Heart right ventricle (tissue), 16 donors: ENCODE data around the gene CYTH1. TPM values are rescaled to one million over a fixed set of nuclear protein-coding genes. Genes with fewer than 3 reads are reported as not detected.

Source experiments
- ATAC-seq, 8 donors: fragments of 200-7000 bp; cut with Tn5 transposase; one replicate each; pipeline ENCODE4 v1.9.1; 2020; ENCODE audit warnings: mild to moderate bottlenecking in 8 of 8, moderate library complexity in 8 of 8, moderate number of reproducible peaks in 1 of 8
- DNase-seq, 2 donors: peaks; one replicate each; pipeline ENCODE4 v3.0.0-alpha.2; 2020
- H3K27ac ChIP-seq, 10 donors: fragments of 200-600 bp; sonication (generic) in 2 of 10; one replicate each; pipeline versions ENCODE4 v1.5.0 to v1.8.0; 2020 to 2022; ENCODE audit warnings: mild to moderate bottlenecking in 3 of 10
- H3K27me3 ChIP-seq, 7 donors: fragments of 200-600 bp; one replicate each; pipeline ENCODE4 v1.8.0; 2021 to 2022; ENCODE audit warnings: mild to moderate bottlenecking in 2 of 7
- H3K36me3 ChIP-seq, 9 donors: fragments of 200-600 bp; sonication (generic) in 1 of 9; one replicate each; pipeline versions ENCODE4 v1.5.0 to v1.8.0; 2020 to 2022; ENCODE audit warnings: mild to moderate bottlenecking in 2 of 9
- H3K4me1 ChIP-seq, 9 donors: fragments of 200-600 bp; sonication (generic) in 1 of 9; one replicate each; pipeline versions ENCODE4 v1.5.0 to v1.8.0; 2020 to 2022; ENCODE audit warnings: mild to moderate bottlenecking in 4 of 9
- H3K4me3 ChIP-seq, 10 donors: fragments of 200-600 bp; sonication (generic) in 2 of 10; one replicate each; pipeline versions ENCODE4 v1.5.0 to v1.8.0; 2020 to 2022; ENCODE audit warnings: mild to moderate bottlenecking in 7 of 10, moderate library complexity in 2 of 10
- H3K9me3 ChIP-seq, 11 donors: fragments of 200-600 bp in 10 of 11; sonication (generic) in 2 of 11; one replicate each; pipeline versions ENCODE4 v1.5.0 to v1.8.0; 2013 to 2022; ENCODE audit warnings: mild to moderate bottlenecking in 2 of 11, control low read depth in 1 of 11, moderate library complexity in 1 of 11
- WGBS, 2 donors: extraction: QIAGEN DNeasy Blood & Tissue Kit; methylation state at CpG; one replicate each; pipeline ENCODE4 v1.1.7; 2013; ENCODE audit warnings: inconsistent platforms in 1 of 2; 5-methylcytosine and 5-hydroxymethylcytosine counted together
- intact Hi-C, 10 donors: fragments of 100-400 bp; cut with DNase I; formaldehyde crosslinking; loops; one replicate each; pipeline versions ENCODE4 v1.11.1 to v1.14.2; 2022
- polyA plus RNA-seq, 2 donors: library from polyadenylated mRNA; stranded (reverse); fragments of 200-250 nt; gene quantifications; one replicate each; pipeline ENCODE4 v1.2.3, GENCODE V29; 2013
- total RNA-seq, 10 donors: library from RNA; stranded (reverse); fragmentation: NEBNext Ultra II Directional in 3 of 10; extraction: Animal tissue kit (Norgen Biotek cat#: 25700) in 3 of 10; gene quantifications; one replicate each; pipeline versions ENCODE4 v1.2.1 to v1.2.4, GENCODE V29; 2021 to 2023
- TF ChIP-seq, protein P1 (sequence below), 9 donors: fragments of 200-600 bp; sonication (generic) in 2 of 9; IDR thresholded peaks; one replicate each; pipeline versions ENCODE4 v1.5.0 to v1.8.0; 2021 to 2022; ENCODE audit warnings: antibody characterized with exemption in 9 of 9, mild to moderate bottlenecking in 5 of 9, moderate library complexity in 1 of 9
- donor health status: Arrhythmogenic right ventricular cardiomyopathy.
- donor health status: ischemic (EF 13 %, LVEDD 7.1; RV severe dilation, severe dysfunction).
- donor health status: healthy with polysubstance abuse.
- donor health status: DM: no; HTN: yes; CAD: no.
- donor health status: DM: no; HTN: no; CAD: no.
- donor health status: ischemic (EF 25% LVEDD 6.9; RV normal size, moderate dysfunction).
- donor health status: ischemic (EF 25% LVEDD 5.7; RV mildly dilated, moderate dysfunction).
- donor health status: healthy.
- donor health status: DM: yes; HTN: yes; CAD: no.
- donor health status: Ischemic cardiomyopathy.
- donor health status: ischemic (EF 35%, LVEDD 5.7; RV mildly dilated, moderate dysfunction).
- donor health status: nonischemic (EF 11% LVEDD 7.7; RV severe dilation, severe dysfunction).
- donor health status: DM: yes; HTN: yes; CAD: no.
- donor health status: PGD.
- donor health status: ischemic (EF 29% LVEDD 5.4; RV normal size, mild dysfunction).
- donor health status: nonischemic (EF 23%, LVEDD 6.1; RV moderate dilation, normal function).

CYTH1 gene
- total and polyA plus RNA-seq, 12 donors: 22.3 to 46.9 (median 32.5) TPM

DNA sequence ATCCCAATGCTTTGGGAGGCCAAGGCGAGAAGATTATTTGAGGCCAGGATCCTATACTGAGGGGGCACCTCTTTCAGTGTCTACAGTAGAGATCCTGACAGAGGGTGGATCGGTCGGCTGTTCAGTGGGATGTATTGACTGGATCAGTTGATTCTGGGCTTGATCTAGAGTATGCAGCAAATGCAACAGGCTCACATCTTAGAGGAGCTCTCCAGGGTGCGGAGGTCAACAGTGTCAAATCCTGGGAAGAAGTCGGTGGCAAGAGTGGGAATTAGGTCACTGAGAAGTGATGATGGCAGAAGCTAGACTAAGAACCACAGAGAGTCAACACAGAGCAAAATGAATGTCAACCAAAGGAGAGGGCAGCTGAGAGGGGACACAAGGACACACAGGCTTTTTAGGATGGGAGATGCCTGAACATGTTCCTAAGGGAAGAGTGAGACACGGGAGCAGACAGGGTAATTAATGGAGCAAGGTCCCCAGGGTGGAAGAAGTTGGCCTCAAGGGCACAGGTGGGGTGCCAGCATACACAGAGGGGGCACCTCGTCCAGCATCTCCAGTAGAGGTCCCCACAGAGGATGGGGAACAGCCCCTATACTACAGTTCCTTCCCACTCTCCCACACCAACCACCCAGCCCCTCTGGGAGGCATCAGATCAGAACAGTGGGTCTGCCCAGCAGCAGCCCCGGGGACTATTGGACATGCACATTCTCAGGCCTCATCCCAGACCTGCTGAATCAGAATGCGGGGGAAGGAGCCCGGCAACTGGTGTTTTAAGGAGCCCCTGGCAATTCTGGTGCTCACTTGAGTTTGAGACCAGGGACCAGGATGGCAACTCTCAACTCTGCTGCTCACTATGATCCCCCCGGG, 10.0 kb upstream of the CYTH1 start:
- 77 to 81% methylated on average over 11 of the region's 11 CpGs for WGBS, 2 donors
- TF ChIP-seq, protein P1, sequence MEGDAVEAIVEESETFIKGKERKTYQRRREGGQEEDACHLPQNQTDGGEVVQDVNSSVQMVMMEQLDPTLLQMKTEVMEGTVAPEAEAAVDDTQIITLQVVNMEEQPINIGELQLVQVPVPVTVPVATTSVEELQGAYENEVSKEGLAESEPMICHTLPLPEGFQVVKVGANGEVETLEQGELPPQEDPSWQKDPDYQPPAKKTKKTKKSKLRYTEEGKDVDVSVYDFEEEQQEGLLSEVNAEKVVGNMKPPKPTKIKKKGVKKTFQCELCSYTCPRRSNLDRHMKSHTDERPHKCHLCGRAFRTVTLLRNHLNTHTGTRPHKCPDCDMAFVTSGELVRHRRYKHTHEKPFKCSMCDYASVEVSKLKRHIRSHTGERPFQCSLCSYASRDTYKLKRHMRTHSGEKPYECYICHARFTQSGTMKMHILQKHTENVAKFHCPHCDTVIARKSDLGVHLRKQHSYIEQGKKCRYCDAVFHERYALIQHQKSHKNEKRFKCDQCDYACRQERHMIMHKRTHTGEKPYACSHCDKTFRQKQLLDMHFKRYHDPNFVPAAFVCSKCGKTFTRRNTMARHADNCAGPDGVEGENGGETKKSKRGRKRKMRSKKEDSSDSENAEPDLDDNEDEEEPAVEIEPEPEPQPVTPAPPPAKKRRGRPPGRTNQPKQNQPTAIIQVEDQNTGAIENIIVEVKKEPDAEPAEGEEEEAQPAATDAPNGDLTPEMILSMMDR (IDR thresholded peaks at IDR 0.05): no peak
- Histone ChIP-seq H3K4me3 (no peak overlapping the region), H3K9me3 (no peaks in the 10 kb centered on the region), H3K27ac (peak overlapping the region in 5 of 10 donors; percentile 14 to 73 (median 46)), H3K4me1 (peaks cover 3 to 73% (median 46%) of the 10 kb centered on the region in 9 donors), H3K36me3 (peaks cover 0 to 44% (median 8%) of the 10 kb centered on the region in 9 donors), H3K27me3 (no peaks in the 10 kb centered on the region)
- no peak for ATAC-seq
- intact Hi-C loops: loop anchor here in 1 of 10 donors (10.0 kb wide), 1 partner anchor 297 kb away; no protein-coding TSS in a partner anchor
- no peak for DNase-seq

GRCh38 chr17:78790552-78790951, 8.5 kb upstream of the CYTH1 start:
- DNase-seq (no peak), ATAC-seq (no peak)
- Histone ChIP-seq H3K27ac (peak overlapping the region in 4 of 10 donors; percentile 1 to 73 (median 46)), H3K9me3 (no peaks in the 10 kb centered on the region), H3K27me3 (no peaks in the 10 kb centered on the region), H3K36me3 (peaks cover 0 to 29% (median 5%) of the 10 kb centered on the region in 9 donors), H3K4me1 (peaks cover 0 to 59% (median 34%) of the 10 kb centered on the region in 9 donors), H3K4me3 (no peak overlapping the region)
- 96 to 97% methylated on average over 4 of the region's 4 CpGs for WGBS, 2 donors
- TF ChIP-seq, protein P1 (IDR thresholded peaks at IDR 0.05): no peak
- intact Hi-C loops: loop anchor here in 1 of 10 donors (10.0 kb wide), 1 partner anchor 296 kb away; no protein-coding TSS in a partner anchor

- H3K27me3 ChIP-seq: no peaks in the 10 kb centered on the region
- peak; percentile 23 to 63 (median 52) for ATAC-seq
- peak overlapping the region in 9 of 10 donors; percentile 1 to 73 (median 35) for H3K27ac ChIP-seq
- peak; percentile 67 to 85 for DNase-seq
- H3K4me1 ChIP-seq: peaks cover 0 to 53% (median 34%) of the 10 kb centered on the region in 9 donors
- TF ChIP-seq, protein P1 (IDR thresholded peaks at IDR 0.05): no peak
- 57 to 58% methylated on average over 14 of the region's 14 CpGs for WGBS, 2 donors
- no peak overlapping the region for H3K4me3 ChIP-seq
- no peaks in the 10 kb centered on the region for H3K9me3 ChIP-seq
- intact Hi-C loops: loop anchor here in 1 of 10 donors (10.0 kb wide), 1 partner anchor 295 kb away; no protein-coding TSS in a partner anchor
- peaks cover 0 to 21% (median 0%) of the 10 kb centered on the region in 9 donors for H3K36me3 ChIP-seq
These were observed 7.6 kb upstream of the CYTH1 start for GRCh38 chr17:78789663-78790181.

DNA sequence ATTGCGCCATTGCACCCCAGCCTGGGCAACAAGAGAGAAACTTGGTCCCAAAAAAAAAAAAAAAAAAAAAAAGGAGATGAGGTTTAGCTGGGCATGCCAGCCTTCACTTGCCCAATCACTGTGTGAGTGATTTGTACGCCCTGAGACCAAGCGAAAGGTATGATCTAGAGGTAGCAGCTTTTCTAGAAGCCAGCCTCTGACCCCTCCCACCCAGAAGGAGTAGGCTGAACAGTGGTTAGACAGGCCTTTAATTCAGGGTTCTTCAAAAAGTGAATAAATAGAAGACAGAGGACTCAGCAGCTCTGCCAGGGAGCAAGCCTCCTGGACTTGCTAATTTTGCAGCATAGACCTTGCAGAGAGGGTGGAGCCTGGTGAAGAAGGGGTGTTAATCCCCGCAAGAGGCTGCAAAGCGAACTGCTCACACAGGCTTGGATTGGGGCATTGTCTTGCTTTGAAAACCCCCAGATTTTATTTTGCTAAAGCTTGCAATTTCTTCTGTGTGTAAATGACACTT, 7.1 kb upstream of the CYTH1 start:
- TF ChIP-seq, protein P1 (IDR thresholded peaks at IDR 0.05): no peak
- H3K4me3 ChIP-seq: no peak overlapping the region
- H3K9me3 ChIP-seq: no peaks in the 10 kb centered on the region
- DNase-seq: no peak
- peaks cover 0 to 50% (median 35%) of the 10 kb centered on the region in 9 donors for H3K4me1 ChIP-seq
- H3K27me3 ChIP-seq: no peaks in the 10 kb centered on the region
- ATAC-seq: peak; percentile 13 to 35 (median 18)
- peaks cover 0 to 16% (median 0%) of the 10 kb centered on the region in 9 donors for H3K36me3 ChIP-seq
- WGBS, 2 donors: 67 to 72% methylated on average over 5 of the region's 5 CpGs
- intact Hi-C loops: no loop called here
- H3K27ac ChIP-seq: peak overlapping the region in 8 of 10 donors; percentile 1 to 73 (median 40)
